Measurements from ENCODE around the gene GPBP1.
"Not testable (repeated sequence)": the region's sequence is repeated elsewhere in the genome, so short reads cannot be mapped to it uniquely, and the experiment has no call there.

Gene GPBP1

GRCh38 chr5:57276353-57276752 lies 102.5 kb downstream of the GPBP1 start:
- H3K27me3 ChIP-seq (replicated peaks; ENCODE audit: control insufficient read depth, insufficient read depth, low read length): no peaks in the 10 kb centered on the region
- no peaks in the 10 kb centered on the region for H3K36me3 ChIP-seq (ENCODE audit: control insufficient read depth, insufficient read depth, low read length)
- DNase-seq (ENCODE audit: extremely low read depth, insufficient read length): no peak
- H3K4me3 ChIP-seq (replicated peaks; ENCODE audit: low read depth, low read length): no peak overlapping the region
- TF ChIP-seq CTCF (IDR thresholded peaks at IDR 0.05; ENCODE audit: insufficient read depth, low read length, poor library complexity, severe bottlenecking): no peak

GRCh38 chr5:57277085-57277484 lies 103.2 kb downstream of the GPBP1 start:
- H3K36me3 ChIP-seq (ENCODE audit: control insufficient read depth, insufficient read depth, low read length): no peaks in the 10 kb centered on the region
- no peak overlapping the region for H3K4me3 ChIP-seq (replicated peaks; ENCODE audit: low read depth, low read length)
- no peak for DNase-seq (ENCODE audit: extremely low read depth, insufficient read length)
- no peak for TF ChIP-seq CTCF (IDR thresholded peaks at IDR 0.05; ENCODE audit: insufficient read depth, low read length, poor library complexity, severe bottlenecking)
- no peaks in the 10 kb centered on the region for H3K27me3 ChIP-seq (replicated peaks; ENCODE audit: control insufficient read depth, insufficient read depth, low read length)

- no peak for DNase-seq (ENCODE audit: extremely low read depth, insufficient read length)
- Histone ChIP-seq H3K36me3 (ENCODE audit: control insufficient read depth, insufficient read depth, low read length) (no peaks in the 10 kb centered on the region), H3K4me3 (replicated peaks; ENCODE audit: low read depth, low read length) (no peak overlapping the region), H3K27me3 (replicated peaks; ENCODE audit: control insufficient read depth, insufficient read depth, low read length) (no peaks in the 10 kb centered on the region)
- TF ChIP-seq CTCF (IDR thresholded peaks at IDR 0.05; ENCODE audit: insufficient read depth, low read length, poor library complexity, severe bottlenecking): no peak
These were observed 107.0 kb downstream of the GPBP1 start for GRCh38 chr5:57280853-57281252.

- H3K4me3 ChIP-seq (replicated peaks; ENCODE audit: low read depth, low read length); H3K27me3 ChIP-seq (replicated peaks; ENCODE audit: control insufficient read depth, insufficient read depth, low read length); H3K36me3 ChIP-seq (ENCODE audit: control insufficient read depth, insufficient read depth, low read length); DNase-seq (ENCODE audit: extremely low read depth, insufficient read length): not testable (repeated sequence)
These were observed 111.2 kb downstream of the GPBP1 start for GRCh38 chr5:57285084-57285483.

- no peaks in the 10 kb centered on the region for H3K36me3 ChIP-seq (ENCODE audit: control insufficient read depth, insufficient read depth, low read length)
- H3K27me3 ChIP-seq (replicated peaks; ENCODE audit: control insufficient read depth, insufficient read depth, low read length): no peaks in the 10 kb centered on the region
- DNase-seq (ENCODE audit: extremely low read depth, insufficient read length): no peak
- no peak overlapping the region for H3K4me3 ChIP-seq (replicated peaks; ENCODE audit: low read depth, low read length)
- no peak for TF ChIP-seq CTCF (IDR thresholded peaks at IDR 0.05; ENCODE audit: insufficient read depth, low read length, poor library complexity, severe bottlenecking)
These were observed 118.0 kb downstream of the GPBP1 start for GRCh38 chr5:57291894-57292293.

- no peak for TF ChIP-seq CTCF (IDR thresholded peaks at IDR 0.05; ENCODE audit: insufficient read depth, low read length, poor library complexity, severe bottlenecking)
- H3K36me3 ChIP-seq (ENCODE audit: control insufficient read depth, insufficient read depth, low read length): no peaks in the 10 kb centered on the region
- H3K4me3 ChIP-seq (replicated peaks; ENCODE audit: low read depth, low read length): no peak overlapping the region
- no peak for DNase-seq (ENCODE audit: extremely low read depth, insufficient read length)
- H3K27me3 ChIP-seq (replicated peaks; ENCODE audit: control insufficient read depth, insufficient read depth, low read length): no peaks in the 10 kb centered on the region
These were observed 118.5 kb downstream of the GPBP1 start for GRCh38 chr5:57292336-57292735.

Data from GM06990 (cell line).